Cardiac muscle cell (in vitro differentiated cells and primary cell): ENCODE data around the gene SELENOI. TPM values are rescaled to one million over a fixed set of nuclear protein-coding genes. Genes with fewer than 3 reads are reported as not detected.
A peak's percentile ranks its signal among the peaks of the same experiment; 100 is the strongest.
"Not testable (repeated sequence)": the region's sequence is repeated elsewhere in the genome, so short reads cannot be mapped to it uniquely, and the experiment has no call there.

Experiments used
- DNase-seq, 2 donors: peaks; one replicate each; pipeline versions ENCODE4 v3.0.0 to v3.0.0-alpha.2; 2010 to 2017; ENCODE audit warnings: low read depth in 1 of 2, low spot score in 1 of 2
- H3K27ac ChIP-seq: fragments of 200-600 bp; sonication (generic); 2 replicates; pipeline ENCODE4 v1.5.1; 2016
- H3K27me3 ChIP-seq: fragments of 200-600 bp; sonication (generic); 2 replicates; pipeline ENCODE4 v1.6.0; 2016; ENCODE audit warnings: control low read depth
- H3K36me3 ChIP-seq: fragments of 200-600 bp; sonication (generic); 2 replicates; pipeline ENCODE4 v1.5.1; 2016; ENCODE audit warnings: control low read depth
- H3K4me1 ChIP-seq: fragments of 200-600 bp; sonication (generic); 2 replicates; pipeline ENCODE4 v1.8.1; 2017; ENCODE audit warnings: low read depth, mild to moderate bottlenecking, mixed run types
- H3K4me3 ChIP-seq: fragments of 200-600 bp; sonication (generic); 2 replicates; pipeline ENCODE4 v1.5.1; 2016; ENCODE audit warnings: mild to moderate bottlenecking
- H3K9me3 ChIP-seq: fragments of 200-600 bp; sonication (generic); 2 replicates; pipeline ENCODE4 v1.5.1; 2017; ENCODE audit warnings: low read depth, mild to moderate bottlenecking, control low read depth
- CTCF ChIP-seq: IDR thresholded peaks from 2 replicates; pipeline ENCODE4 v1.5.1; 2012; ENCODE audit warnings: low read depth, mild to moderate bottlenecking, low read length
- polyA plus RNA-seq: library from polyadenylated mRNA; unstranded; fragments of >200 nt; fragmentation: Nextera tagmentation; extraction: Ambion mirVana; gene quantifications from 2 replicates; pipeline ENCODE4 v1.2.1, GENCODE V29; 2016
- total RNA-seq: library from RNA; depleted of rRNA; stranded (reverse); fragments of >200 nt; gene quantifications from 2 replicates; pipeline ENCODE4 v1.2.3, GENCODE V29; 2016

The SELENOI gene
- total and polyA plus RNA-seq, 2 experiments from 2014 or later: 9.3 to 10.4 TPM

- Histone ChIP-seq H3K36me3 (peaks cover 9% of the 10 kb centered on the region), H3K4me3 (no peak overlapping the region), H3K4me1 (peaks cover under 1% of the 10 kb centered on the region), H3K9me3 (no peaks in the 10 kb centered on the region), H3K27ac (no peak overlapping the region), H3K27me3 (no peaks in the 10 kb centered on the region)
- TF ChIP-seq CTCF: no peak
- DNase-seq: no peak
Measured at GRCh38 chr2:26363958-26364357, 18.0 kb downstream of the SELENOI start.

DNA sequence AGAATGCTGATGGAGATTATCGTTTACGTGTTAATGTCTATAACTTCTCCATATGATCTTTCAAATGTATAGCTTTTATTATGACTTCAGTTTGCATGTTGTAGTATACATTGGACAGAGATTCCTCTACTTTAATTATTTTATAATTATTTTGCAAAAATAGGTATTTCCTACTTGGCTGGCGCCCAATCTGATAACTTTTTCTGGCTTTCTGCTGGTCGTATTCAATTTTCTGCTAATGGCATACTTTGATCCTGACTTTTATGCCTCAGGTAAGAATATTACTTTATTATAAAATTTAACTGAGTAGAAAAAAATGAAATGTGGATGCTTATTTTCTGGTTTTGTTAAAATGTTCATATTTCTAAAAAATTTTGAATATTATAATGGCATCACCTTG, 18.7 kb downstream of the SELENOI start:
- Histone ChIP-seq H3K4me3 (no peak overlapping the region), H3K4me1 (peaks cover 7% of the 10 kb centered on the region), H3K9me3 (no peaks in the 10 kb centered on the region), H3K27me3 (no peaks in the 10 kb centered on the region), H3K36me3 (peaks cover 9% of the 10 kb centered on the region), H3K27ac (no peak overlapping the region)
- no peak for TF ChIP-seq CTCF
- DNase-seq: no peak

- H3K27me3 ChIP-seq: no peaks in the 10 kb centered on the region
- H3K4me1 ChIP-seq: peaks cover 7% of the 10 kb centered on the region
- no peak overlapping the region for H3K27ac ChIP-seq
- DNase-seq: no peak
- H3K36me3 ChIP-seq: peaks cover 9% of the 10 kb centered on the region
- H3K4me3 ChIP-seq: no peak overlapping the region
- TF ChIP-seq CTCF: no peak
- no peaks in the 10 kb centered on the region for H3K9me3 ChIP-seq
Measured at GRCh38 chr2:26366957-26367356, 21.0 kb downstream of the SELENOI start.

DNA sequence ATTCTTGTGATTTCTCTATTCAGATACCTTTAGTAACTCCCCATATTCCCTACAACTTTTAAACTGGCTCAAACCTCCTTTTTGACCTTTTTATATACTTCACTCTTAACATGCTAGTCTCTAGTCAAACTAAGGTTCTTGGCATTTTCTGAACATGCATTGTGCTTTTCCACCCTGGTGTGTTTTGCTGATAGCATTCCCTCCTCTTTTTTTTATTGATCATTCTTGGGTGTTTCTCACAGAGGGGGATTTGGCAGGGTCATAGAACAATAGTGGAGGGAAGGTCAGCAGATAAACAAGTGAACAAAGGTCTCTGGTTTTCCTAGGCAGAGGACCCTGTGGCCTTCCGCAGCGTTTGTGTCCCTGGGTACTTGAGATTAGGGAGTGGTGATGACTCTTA, 23.7 kb downstream of the SELENOI start:
- H3K36me3 ChIP-seq: peaks cover 23% of the 10 kb centered on the region
- H3K27ac ChIP-seq: peak overlapping the region; percentile 36

DNA sequence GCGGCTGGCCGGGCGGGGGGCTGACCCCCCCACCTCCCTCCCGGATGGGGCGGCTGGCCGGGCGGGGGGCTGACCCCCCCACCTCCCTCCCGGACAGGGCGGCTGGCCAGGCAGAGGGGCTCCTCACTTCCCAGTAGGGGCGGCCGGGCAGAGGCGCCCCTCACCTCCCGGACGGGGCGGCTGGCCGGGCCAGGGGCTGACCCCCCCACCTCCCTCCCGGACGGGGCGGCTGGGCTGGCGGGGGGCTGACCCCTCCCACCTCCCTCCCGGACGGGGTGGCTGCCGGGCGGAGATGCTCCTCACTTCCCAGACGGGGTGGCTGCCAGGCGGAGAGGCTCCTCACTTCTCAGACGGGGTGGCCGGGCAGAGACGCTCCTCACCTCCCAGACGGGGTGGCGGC, 25.0 kb downstream of the SELENOI start:
- H3K27ac ChIP-seq, H3K4me3 ChIP-seq, DNase-seq, H3K4me1 ChIP-seq, H3K9me3 ChIP-seq, H3K27me3 ChIP-seq: not testable (repeated sequence)
- H3K36me3 ChIP-seq: peaks cover 31% of the 10 kb centered on the region

More for the DNA sequence above, 23.7 kb downstream of the SELENOI start:
- H3K27me3 ChIP-seq, H3K9me3 ChIP-seq, DNase-seq, H3K4me1 ChIP-seq, H3K4me3 ChIP-seq: not testable (repeated sequence)

DNA sequence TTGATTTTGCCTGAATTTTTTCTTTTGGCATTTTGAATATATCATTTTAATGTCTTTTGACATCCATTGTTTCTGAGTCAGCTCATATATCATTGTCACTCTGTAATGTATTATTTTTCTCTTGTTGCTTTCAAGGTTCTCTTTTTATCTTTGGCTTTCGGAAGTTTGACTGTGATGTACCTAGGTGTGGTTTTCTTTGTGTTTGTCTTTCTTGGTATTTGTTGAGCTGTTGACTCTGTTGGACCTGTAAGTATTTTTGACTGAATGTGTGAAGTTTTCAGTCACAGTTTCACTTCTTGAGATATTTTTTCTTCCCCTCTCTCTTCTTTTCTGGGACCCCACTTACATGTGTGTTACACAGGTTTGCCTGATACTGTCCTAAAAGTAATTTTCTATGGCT, 30.9 kb downstream of the SELENOI start:
- Histone ChIP-seq H3K36me3 (peaks cover 30% of the 10 kb centered on the region), H3K9me3 (no peaks in the 10 kb centered on the region), H3K27ac (no peak overlapping the region), H3K4me3 (no peak overlapping the region), H3K27me3 (no peaks in the 10 kb centered on the region), H3K4me1 (no peaks in the 10 kb centered on the region)
- TF ChIP-seq CTCF: no peak
- no peak for DNase-seq

- Histone ChIP-seq H3K4me1 (no peaks in the 10 kb centered on the region), H3K9me3 (no peaks in the 10 kb centered on the region), H3K27me3 (no peaks in the 10 kb centered on the region), H3K36me3 (peaks cover 22% of the 10 kb centered on the region), H3K27ac (no peak overlapping the region), H3K4me3 (no peak overlapping the region)
- DNase-seq: no peak
- TF ChIP-seq CTCF: no peak
Measured at GRCh38 chr2:26380281-26380680, 34.3 kb downstream of the SELENOI start.
